Activated T-helper 1 cell treated with anti-CD3 and anti-CD28 coated beads, Interleukin-12 subunit alpha, Interleukin-12 subunit beta, Interleukin-2, Interleukin-4 antibody, amounts not matched to agents 30 ng/mL and 10 ng/mL and 1 ng/mL, durations not matched to agents 14 hours and 24 hours and 36 hours (primary cell): ENCODE results near the gene OR7G1. TPM values are rescaled to one million over a fixed set of nuclear protein-coding genes. Genes with fewer than 3 reads are reported as not detected.
"Not testable (repeated sequence)": the region's sequence is repeated elsewhere in the genome, so short reads cannot be mapped to it uniquely, and the experiment has no call there.

ENCODE experiments used
- DNase-seq: peaks from one replicate; pipeline ENCODE4 v3.0.0; 2021; ENCODE audit warnings: low spot score
- H3K27ac Mint-ChIP-seq: one replicate; pipeline ENCODE4 v1.8.0; 2021; ENCODE audit warnings: mild to moderate bottlenecking, mixed read lengths
- H3K27me3 Mint-ChIP-seq: one replicate; pipeline ENCODE4 v1.8.0; 2022; ENCODE audit warnings: mild to moderate bottlenecking, moderate library complexity, mixed read lengths; ENCODE audit not compliant: insufficient read depth
- H3K36me3 Mint-ChIP-seq: one replicate; pipeline ENCODE4 v1.8.0; 2021; ENCODE audit warnings: low read depth, mixed read lengths
- H3K4me1 Mint-ChIP-seq: one replicate; pipeline ENCODE4 v1.8.0; 2021; ENCODE audit warnings: low read depth, mixed read lengths
- H3K4me3 Mint-ChIP-seq: one replicate; pipeline ENCODE4 v1.8.0; 2021; ENCODE audit warnings: mild to moderate bottlenecking, moderate library complexity, mixed read lengths
- H3K9me3 Mint-ChIP-seq: one replicate; pipeline ENCODE4 v1.8.0; 2021; ENCODE audit warnings: mixed read lengths
- intact Hi-C: fragments of 100-400 bp; cut with micrococcal nuclease; formaldehyde crosslinking; loops from one replicate; pipeline ENCODE4 v1.15.1; 2024
- total RNA-seq: library from RNA; stranded (reverse); gene quantifications from 2 replicates; pipeline ENCODE4 v1.2.3, GENCODE V29; 2022

The OR7G1 gene
- total RNA-seq, 1 donor from 2014 or later, result not detected

DNA sequence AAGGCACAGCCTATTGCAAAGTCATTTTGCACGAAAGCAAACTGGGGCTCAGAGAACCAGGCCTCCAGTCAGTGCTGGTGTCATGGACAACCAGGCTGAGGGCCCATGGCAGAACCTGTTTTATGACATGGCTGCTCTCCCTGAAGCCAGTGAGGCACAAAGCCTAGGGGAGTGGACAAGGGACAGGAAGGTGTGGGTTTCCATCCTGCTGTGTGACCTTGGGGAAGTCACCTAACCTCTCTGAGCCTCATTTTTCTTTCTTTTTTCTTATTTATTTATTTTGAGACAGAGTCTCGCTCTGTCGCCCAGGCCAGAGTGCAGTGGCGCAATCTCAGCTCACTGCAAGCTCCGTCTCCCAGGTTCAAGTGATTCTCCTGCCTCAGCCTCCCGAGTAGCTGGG, 43.8 kb downstream of the OR7G1 start:
- intact Hi-C loops, H3K36me3 Mint-ChIP-seq, H3K27ac Mint-ChIP-seq, H3K4me3 Mint-ChIP-seq, H3K27me3 Mint-ChIP-seq, H3K9me3 Mint-ChIP-seq, DNase-seq, H3K4me1 Mint-ChIP-seq: not testable (repeated sequence)

GRCh38 chr19:9070066-9070465, 45.5 kb downstream of the OR7G1 start:
- Mint-ChIP-seq H3K9me3 (no peaks in the 10 kb centered on the region), H3K27me3 (no peaks in the 10 kb centered on the region), H3K4me1 (no peaks in the 10 kb centered on the region), H3K4me3 (no peak overlapping the region), H3K27ac (no peak overlapping the region), H3K36me3 (no peaks in the 10 kb centered on the region)
- intact Hi-C loops, result no loop called here
- no peak for DNase-seq

DNA sequence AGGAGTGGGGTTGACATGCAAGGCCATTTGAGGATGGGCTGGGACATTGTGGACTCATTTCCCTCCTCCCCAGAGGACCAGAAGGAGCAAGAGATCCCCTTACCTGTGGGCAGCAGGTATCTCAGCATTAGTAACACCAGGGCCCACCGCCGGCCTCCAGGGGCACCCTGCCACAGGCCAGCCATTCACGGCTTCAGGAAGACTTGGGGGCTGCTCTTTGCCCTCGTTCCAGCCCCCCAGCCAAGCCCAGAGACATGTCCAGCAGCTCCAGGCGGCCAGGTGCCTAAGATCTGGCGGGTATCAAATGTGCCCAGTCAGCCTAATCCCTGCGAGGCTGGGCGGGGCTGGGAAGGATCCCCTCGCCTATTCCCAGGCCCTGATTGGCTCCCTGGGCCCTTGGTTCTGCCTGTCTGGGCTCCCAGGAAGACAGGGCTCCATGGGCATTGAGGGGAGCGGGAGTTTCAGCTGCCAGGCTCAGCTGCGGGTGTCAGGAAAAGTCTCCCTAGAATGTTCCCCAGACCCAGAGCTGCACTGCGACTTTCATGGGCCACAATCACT, 50.0 kb downstream of the OR7G1 start:
- Mint-ChIP-seq H3K9me3 (no peaks in the 10 kb centered on the region), H3K4me3 (no peak overlapping the region), H3K4me1 (no peaks in the 10 kb centered on the region), H3K27ac (no peak overlapping the region), H3K27me3 (no peaks in the 10 kb centered on the region), H3K36me3 (no peaks in the 10 kb centered on the region)
- intact Hi-C loops, result no loop called here
- DNase-seq, result no peak

Other genes with a start within 250 kb of the OR7G1 start
- gene MUC16, start 105.4 kb downstream of the OR7G1 start, total RNA-seq, result not detected in 2 replicates
- gene OR1M1, start 28.7 kb downstream of the OR7G1 start, total RNA-seq, result not detected in 2 replicates
- not detected in 2 replicates for gene OR7G2, start 8.3 kb downstream of the OR7G1 start, total RNA-seq
- not detected in 2 replicates for gene OR7G3, start 11.2 kb upstream of the OR7G1 start, total RNA-seq
- 50.7 and 53.3 TPM in 2 replicates for gene ZNF317, start 24.6 kb upstream of the OR7G1 start, total RNA-seq
- gene OR7D2, start 63.2 kb upstream of the OR7G1 start, total RNA-seq, result 0.44 TPM in 2 replicates
- gene OR7D4, start 103.8 kb upstream of the OR7G1 start, total RNA-seq, result not detected in 2 replicates
- gene OR7E24, start 135.2 kb upstream of the OR7G1 start, total RNA-seq, result not detected in 2 replicates
- gene ZNF699, start 194.1 kb upstream of the OR7G1 start, total RNA-seq, result 4.7 and 5.0 TPM in 2 replicates
- gene ZNF559, start 208.4 kb upstream of the OR7G1 start, total RNA-seq, result 5.0 and 6.4 TPM in 2 replicates
- 0.18 TPM in 1 of 2 replicates, not detected in the other for gene ZNF177, start 247.2 kb upstream of the OR7G1 start, total RNA-seq